Omental fat pad (tissue), 4 donors: Measurements from ENCODE around the gene DUSP7. TPM values are rescaled to one million over a fixed set of nuclear protein-coding genes. Genes with fewer than 3 reads are reported as not detected.

Experiments used
- ATAC-seq: fragments of 150-250 bp; one replicate; pipeline ENCODE4 v1.9.1; 2016; ENCODE audit warnings: mild to moderate bottlenecking, moderate library complexity; ENCODE audit not compliant: low FRiP score
- DNase-seq: peaks from one replicate; pipeline ENCODE4 v3.0.0-alpha.2; 2019; ENCODE audit warnings: low spot score
- total RNA-seq, 4 donors: library from RNA; depleted of rRNA; stranded (reverse); fragments of >200 nt; gene quantifications; one replicate each; pipeline ENCODE4 v1.1.0, GENCODE V29; 2016
- TF ChIP-seq, protein P1 (sequence below), 3 donors: fragments of 450-650 bp; IDR thresholded peaks; one replicate each; pipeline ENCODE4 v1.5.1; 2016 to 2017; ENCODE audit warnings: antibody characterized with exemption in 3 of 3, mild to moderate bottlenecking in 3 of 3, moderate library complexity in 2 of 3

Gene DUSP7
- total RNA-seq, 4 donors from 2014 or later = 5.5 to 22.2 (median 16.8) TPM

DNA sequence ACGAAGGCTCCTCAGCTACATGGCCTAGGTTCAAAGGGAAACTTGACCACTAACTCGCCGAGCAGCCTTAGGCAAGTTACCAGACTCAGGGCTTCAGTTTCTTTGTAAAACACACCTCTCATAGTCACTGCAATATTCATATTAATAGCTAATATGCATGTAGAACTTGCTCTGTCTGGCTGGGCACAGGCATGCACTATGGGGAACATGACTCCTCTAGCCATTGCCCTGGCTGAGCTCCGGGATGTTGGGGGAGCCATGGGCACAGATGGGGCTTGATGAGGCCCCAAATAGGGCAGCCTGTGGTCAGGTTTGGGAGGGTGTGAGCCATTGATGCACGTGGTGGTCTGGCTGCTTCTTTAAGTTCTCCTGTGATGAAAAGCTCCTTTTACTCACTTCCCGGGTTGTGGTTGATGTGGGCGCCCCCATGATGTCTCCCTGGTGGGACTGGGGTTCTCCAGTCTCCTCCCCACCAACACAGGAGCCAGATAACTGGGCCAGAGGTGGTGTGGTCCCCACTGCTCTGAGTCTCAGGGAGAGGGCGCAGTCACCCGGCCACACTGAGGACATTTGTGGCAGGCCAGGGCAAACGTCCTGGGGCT is 29.4 kb upstream of the DUSP7 start:
- TF ChIP-seq, protein P1, sequence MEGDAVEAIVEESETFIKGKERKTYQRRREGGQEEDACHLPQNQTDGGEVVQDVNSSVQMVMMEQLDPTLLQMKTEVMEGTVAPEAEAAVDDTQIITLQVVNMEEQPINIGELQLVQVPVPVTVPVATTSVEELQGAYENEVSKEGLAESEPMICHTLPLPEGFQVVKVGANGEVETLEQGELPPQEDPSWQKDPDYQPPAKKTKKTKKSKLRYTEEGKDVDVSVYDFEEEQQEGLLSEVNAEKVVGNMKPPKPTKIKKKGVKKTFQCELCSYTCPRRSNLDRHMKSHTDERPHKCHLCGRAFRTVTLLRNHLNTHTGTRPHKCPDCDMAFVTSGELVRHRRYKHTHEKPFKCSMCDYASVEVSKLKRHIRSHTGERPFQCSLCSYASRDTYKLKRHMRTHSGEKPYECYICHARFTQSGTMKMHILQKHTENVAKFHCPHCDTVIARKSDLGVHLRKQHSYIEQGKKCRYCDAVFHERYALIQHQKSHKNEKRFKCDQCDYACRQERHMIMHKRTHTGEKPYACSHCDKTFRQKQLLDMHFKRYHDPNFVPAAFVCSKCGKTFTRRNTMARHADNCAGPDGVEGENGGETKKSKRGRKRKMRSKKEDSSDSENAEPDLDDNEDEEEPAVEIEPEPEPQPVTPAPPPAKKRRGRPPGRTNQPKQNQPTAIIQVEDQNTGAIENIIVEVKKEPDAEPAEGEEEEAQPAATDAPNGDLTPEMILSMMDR (IDR thresholded peaks at IDR 0.05) = no peak
- ATAC-seq (no peak), DNase-seq (no peak)

DNA sequence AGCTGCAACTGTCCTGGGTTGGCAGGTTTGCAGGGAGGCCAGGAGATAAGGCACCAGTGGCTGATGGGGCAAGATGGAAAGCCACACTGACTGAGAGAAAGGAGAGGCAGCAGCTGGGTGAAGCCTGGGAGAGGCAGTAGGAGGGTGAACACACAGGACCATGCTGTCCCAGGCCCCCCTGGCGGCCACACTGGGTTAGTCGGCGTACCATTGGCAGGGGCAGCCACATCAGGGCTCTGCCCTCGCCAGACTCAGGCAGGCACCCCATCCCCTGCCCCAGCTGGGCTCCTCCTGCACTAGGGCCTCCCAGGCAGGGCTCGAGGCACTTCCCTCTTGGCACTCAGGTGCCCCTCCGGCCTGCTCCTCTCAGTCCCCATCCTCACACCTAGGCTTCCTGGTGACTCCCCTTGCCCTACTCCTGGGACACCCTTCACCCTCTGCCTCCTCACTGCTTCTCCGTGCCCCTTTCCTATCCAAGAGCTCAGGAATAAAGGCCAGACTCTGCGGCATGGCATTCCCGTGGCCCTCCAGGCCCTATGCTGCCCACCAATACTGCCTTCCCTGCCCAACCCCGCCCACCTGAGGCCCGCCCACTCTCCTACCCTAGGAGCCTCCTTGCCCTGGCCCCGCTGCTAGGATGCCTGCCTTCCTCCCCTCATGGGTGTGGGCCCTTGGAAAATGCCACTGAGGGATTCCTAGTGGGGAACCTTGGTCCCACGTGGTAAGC is 28.7 kb upstream of the DUSP7 start:
- ATAC-seq (no peak), DNase-seq (no peak)
- TF ChIP-seq, protein P1 (IDR thresholded peaks at IDR 0.05) = no peak

DNA sequence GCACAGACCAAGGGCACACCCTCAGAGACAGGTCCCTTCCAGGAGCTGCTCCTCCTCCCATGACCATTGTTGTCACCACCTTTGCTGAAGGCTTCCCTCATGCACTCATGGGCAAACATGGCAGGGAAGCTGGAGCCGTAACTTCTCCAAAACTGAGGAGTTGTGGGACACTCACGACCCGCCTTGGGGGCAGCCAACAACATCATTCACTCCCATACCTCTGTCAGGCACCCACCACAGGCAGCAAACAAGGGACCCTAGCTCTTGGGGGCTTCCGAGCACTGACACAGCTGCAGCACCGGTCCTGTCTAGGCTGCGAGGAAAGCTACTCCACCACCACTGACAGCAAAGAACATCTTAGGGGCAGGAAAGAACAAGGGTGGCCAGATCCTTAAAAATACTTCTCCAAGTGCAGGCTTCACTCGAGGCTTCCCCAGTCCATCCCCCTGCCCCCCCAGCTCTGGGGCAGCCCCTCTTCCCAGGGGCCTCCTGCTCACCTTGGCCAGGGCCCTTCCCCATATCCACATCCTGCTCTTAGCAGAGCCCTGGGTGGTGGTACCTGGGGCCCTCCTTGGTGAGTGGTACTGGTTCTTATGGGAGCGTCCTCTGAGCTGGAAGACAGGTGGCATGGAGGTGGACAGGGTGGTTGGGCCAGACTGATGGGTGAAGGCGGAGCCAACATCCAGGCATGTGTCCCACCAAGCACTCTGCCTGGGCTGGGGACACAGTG is 28.0 kb upstream of the DUSP7 start:
- DNase-seq (no peak), ATAC-seq (no peak)
- TF ChIP-seq, protein P1 (IDR thresholded peaks at IDR 0.05) = no peak

DNA sequence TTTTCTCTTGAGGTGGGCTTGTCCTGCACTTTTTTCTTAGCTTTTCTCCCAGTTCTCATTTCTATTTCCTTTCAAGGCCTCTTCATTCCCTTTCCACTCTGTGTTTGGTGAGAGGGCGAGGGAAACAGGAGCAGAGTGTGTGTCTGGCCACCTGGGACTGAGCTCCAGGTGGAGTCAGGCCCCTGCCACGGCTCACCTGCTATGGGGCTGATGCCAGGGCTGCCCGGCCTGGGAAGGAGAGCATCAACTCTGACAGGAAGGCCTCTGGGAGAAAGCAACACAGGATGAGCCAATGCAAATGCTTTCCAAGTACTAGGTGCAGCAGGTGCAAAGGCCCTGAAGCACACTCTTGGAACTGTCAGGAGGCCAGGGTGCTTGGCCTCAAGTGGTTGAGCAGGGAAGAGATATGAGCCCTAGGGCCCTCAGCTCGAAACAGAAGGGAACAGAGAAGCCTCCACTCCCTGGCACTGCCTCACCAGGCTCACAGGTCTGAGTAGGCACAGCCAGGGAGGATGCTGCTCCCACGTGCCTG is 27.3 kb upstream of the DUSP7 start:
- ATAC-seq = no peak
- no peak for DNase-seq
- TF ChIP-seq, protein P1 (IDR thresholded peaks at IDR 0.05) = no peak

DNA sequence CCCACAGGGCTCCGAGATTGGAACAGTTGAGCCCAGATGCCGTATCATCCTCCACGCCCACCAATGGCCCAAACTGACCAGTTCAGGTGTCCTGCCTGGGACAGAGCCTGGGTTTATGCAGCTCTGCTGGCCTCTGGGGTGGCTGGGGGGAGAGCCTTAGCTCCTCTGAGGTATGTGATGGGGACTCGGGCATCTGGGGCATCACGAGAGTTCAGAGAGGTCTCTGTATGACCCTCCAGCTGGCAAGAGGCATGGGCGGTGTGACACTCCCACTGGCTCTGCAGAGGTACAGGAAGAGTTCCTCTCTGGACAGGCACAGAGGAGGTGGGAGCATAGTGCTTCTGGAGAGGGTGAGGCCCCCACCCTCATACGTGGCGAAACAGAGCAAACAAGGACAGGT is 26.6 kb upstream of the DUSP7 start:
- DNase-seq (no peak), ATAC-seq (no peak)
- TF ChIP-seq, protein P1 (IDR thresholded peaks at IDR 0.05) = no peak

DNA sequence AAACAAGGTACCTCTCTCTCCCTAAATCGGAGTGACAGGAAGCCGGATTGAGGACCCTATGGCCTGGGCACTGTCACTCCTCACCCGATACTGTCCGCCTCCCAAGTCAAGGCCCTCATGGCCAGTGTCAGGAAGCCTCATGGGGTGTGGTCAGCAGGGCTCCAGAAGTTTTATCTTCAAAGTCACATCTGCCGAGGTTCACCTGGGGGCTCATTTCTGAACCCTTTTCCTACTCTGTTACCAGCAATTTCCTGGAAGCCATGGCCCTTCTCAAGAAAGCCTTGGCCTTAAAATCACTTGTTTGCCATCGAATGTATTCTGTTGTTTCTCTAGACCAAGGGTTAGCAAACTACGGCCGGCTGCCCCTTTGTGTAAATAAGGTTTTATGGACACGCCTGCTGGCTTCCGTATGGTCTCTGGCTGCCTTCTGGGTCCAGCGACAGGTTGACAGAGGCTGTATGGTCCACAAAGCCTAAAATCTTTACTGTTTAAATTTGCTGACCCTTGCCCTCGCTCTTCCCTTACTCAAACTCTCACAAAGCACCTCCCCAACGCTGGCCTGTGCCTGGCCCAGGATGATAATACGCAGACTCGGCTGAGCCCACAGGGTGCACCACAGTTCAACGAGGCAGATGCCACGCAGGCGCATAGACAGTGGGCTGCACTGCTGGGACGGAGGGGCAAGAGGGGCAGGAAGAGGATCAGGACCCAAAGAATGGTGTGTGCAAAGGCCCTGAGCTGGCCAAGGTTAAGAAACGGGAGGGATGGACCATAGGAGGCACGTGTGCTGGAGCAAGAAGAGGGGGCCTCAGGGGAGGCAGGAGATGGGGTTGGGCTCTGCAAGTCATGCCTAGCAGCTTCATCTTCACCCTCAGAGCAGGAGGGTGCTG is 24.7 kb upstream of the DUSP7 start:
- ATAC-seq (no peak), DNase-seq (no peak)
- TF ChIP-seq, protein P1 (IDR thresholded peaks at IDR 0.05) = no peak
